ENCODE data around the gene SLC49A4.

Gene SLC49A4

GRCh38 chr3:122859021-122859805, 64.3 kb downstream of the SLC49A4 start:
- DNase-seq = no peak

- DNase-seq = no peak
These were observed 67.5 kb downstream of the SLC49A4 start for GRCh38 chr3:122862381-122862780.

- DNase-seq = no peak
These were observed 69.6 kb downstream of the SLC49A4 start for GRCh38 chr3:122864498-122864897.

- no peak for DNase-seq
These were observed 73.5 kb downstream of the SLC49A4 start for GRCh38 chr3:122868322-122868721.

- no peak for DNase-seq
These were observed 79.1 kb downstream of the SLC49A4 start for GRCh38 chr3:122873741-122874515.

GRCh38 chr3:122875547-122876127, 80.8 kb downstream of the SLC49A4 start:
- DNase-seq = no peak

GRCh38 chr3:122880173-122880572, 85.3 kb downstream of the SLC49A4 start:
- no peak for DNase-seq

- DNase-seq = no peak
These were observed 85.8 kb downstream of the SLC49A4 start for GRCh38 chr3:122880624-122881023.

GRCh38 chr3:122882361-122882947, 87.6 kb downstream of the SLC49A4 start:
- DNase-seq = no peak

GRCh38 chr3:122886251-122886650, 91.4 kb downstream of the SLC49A4 start:
- DNase-seq = no peak

GRCh38 chr3:122886946-122887345, 92.1 kb downstream of the SLC49A4 start:
- DNase-seq = no peak

- no peak for DNase-seq
These were observed 95.3 kb downstream of the SLC49A4 start for GRCh38 chr3:122890077-122890719.

- no peak for DNase-seq
These were observed 95.9 kb downstream of the SLC49A4 start for GRCh38 chr3:122890720-122891220.

GRCh38 chr3:122892118-122892960, 97.5 kb downstream of the SLC49A4 start:
- DNase-seq = no peak

- DNase-seq = no peak
These were observed 98.4 kb downstream of the SLC49A4 start for GRCh38 chr3:122893282-122893681.

GRCh38 chr3:122893754-122894668, 99.1 kb downstream of the SLC49A4 start:
- no peak for DNase-seq

GRCh38 chr3:122898298-122898697, 103.4 kb downstream of the SLC49A4 start:
- no peak for DNase-seq

- DNase-seq = no peak
These were observed 107.5 kb downstream of the SLC49A4 start for GRCh38 chr3:122902326-122902725.

GRCh38 chr3:122903171-122903570, 108.3 kb downstream of the SLC49A4 start:
- no peak for DNase-seq

- no peak for DNase-seq
These were observed 112.6 kb downstream of the SLC49A4 start for GRCh38 chr3:122907471-122907870.

GRCh38 chr3:122908251-122908650, 113.4 kb downstream of the SLC49A4 start:
- no peak for DNase-seq
